ENCODE results near the gene DNAJC5.

- TF ChIP-seq CTCF (IDR thresholded peaks at IDR 0.05) (no peak), EZH2 (IDR thresholded peaks at IDR 0.05; ENCODE audit: borderline replicate concordance, insufficient read depth, low read depth, low read length, poor library complexity, severe bottlenecking) (no peak)
Observed at GRCh38 chr20:63894358-63895201, at the start of gene DNAJC5.

Data from B cell (primary cell).